Measurements from ENCODE around the gene HAO2.

The HAO2 gene

GRCh38 chr1:119431836-119432235 is 63.3 kb downstream of the HAO2 start:
- no peak for FAIRE-seq
- DNase-seq (ENCODE audit: low spot score) = no peak

- DNase-seq (ENCODE audit: low spot score) = no peak
- FAIRE-seq = no peak
Measured at GRCh38 chr1:119435052-119435451, 66.5 kb downstream of the HAO2 start.

DNA sequence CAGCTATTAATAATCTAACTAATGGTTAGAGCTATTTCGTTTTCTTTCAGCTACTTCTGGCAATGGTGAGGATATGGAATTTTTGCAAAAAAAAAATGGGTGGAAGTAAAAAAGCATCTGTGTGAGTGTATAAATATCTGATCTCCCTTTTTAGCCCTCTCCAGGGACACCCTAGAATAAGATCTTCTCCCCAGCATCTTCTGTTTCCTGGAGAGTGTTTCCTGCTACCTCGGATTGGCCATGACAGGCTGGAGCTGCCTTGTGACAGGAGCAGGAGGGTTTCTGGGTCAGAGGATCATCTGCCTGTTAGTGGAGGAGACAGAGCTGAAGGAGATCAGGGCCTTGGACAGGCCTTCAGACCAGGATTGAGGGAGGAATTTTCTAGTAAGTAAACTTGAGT is 70.2 kb downstream of the HAO2 start:
- no peak for FAIRE-seq

DNA sequence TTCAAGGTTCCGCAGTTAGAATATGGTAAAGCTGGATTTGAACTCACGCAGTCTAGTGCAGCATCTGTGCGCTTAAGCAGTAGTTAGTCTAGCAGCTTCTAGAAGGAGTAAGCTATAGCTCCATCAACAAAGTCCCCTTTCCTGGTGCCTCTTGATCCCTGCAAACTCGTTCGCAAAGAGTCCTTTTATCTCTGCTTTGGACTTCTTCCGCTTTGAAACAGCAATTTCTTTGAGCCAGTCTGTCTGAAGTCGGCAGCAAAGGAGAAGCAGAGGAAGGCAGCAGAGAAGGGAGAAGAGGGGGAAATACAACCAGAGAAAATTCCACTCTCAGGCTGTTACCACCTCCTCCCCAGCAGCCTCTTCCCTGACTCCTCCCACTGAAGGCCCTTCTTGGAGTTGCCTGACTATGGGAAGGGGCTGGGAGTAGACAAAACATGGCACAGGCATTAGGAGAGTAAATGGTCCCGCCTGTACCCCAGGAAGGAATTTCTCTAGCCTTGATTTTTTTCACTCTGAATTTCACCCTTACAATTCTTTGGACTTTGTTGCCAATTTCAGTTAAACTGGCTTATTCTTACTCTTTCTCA is 72.2 kb downstream of the HAO2 start:
- FAIRE-seq = no peak

More for the DNA sequence above, 70.2 kb downstream of the HAO2 start:
- DNase-seq (ENCODE audit: low spot score) = no peak

DNA sequence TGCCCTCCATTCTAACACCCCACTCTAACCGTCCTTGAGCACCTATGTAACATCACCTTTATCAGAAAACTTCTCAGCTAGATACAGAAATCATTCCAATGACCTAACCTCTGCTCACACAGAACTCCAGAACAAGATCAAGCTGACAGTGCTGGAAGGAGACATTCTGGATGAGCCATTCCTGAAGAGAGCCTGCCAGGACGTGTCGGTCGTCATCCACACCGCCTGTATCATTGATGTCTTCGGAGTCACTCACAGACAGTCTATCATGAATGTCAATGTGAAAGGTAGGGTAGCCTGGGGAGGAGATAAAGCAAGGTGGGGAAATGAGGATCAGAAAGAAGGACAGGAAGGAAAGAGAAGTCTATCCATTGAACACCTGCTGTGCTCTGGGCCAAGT is 74.2 kb downstream of the HAO2 start:
- DNase-seq (ENCODE audit: low spot score) = no peak
- FAIRE-seq = peak; percentile 74

More for the DNA sequence above, 72.2 kb downstream of the HAO2 start:
- DNase-seq (ENCODE audit: low spot score) = no peak
